GM12864 (cell line): ENCODE data around the gene NR3C2.

Experiments
- DNase-seq: peaks from one replicate; pipeline ENCODE4 v3.0.0-alpha.2; 2011; ENCODE audit warnings: low read depth
- H3K4me3 ChIP-seq: 2 replicates; pipeline ENCODE4 v1.5.1; 2011; ENCODE audit warnings: mild to moderate bottlenecking, low read depth, low read length, control low read depth
- TF ChIP-seq, protein P1 (sequence below): IDR thresholded peaks from 2 replicates; pipeline ENCODE4 v1.5.1; 2011; ENCODE audit warnings: low read depth, mild to moderate bottlenecking, moderate library complexity, low read length, control low read depth, inconsistent platforms; ENCODE audit errors: missing control alignments

Gene NR3C2

DNA sequence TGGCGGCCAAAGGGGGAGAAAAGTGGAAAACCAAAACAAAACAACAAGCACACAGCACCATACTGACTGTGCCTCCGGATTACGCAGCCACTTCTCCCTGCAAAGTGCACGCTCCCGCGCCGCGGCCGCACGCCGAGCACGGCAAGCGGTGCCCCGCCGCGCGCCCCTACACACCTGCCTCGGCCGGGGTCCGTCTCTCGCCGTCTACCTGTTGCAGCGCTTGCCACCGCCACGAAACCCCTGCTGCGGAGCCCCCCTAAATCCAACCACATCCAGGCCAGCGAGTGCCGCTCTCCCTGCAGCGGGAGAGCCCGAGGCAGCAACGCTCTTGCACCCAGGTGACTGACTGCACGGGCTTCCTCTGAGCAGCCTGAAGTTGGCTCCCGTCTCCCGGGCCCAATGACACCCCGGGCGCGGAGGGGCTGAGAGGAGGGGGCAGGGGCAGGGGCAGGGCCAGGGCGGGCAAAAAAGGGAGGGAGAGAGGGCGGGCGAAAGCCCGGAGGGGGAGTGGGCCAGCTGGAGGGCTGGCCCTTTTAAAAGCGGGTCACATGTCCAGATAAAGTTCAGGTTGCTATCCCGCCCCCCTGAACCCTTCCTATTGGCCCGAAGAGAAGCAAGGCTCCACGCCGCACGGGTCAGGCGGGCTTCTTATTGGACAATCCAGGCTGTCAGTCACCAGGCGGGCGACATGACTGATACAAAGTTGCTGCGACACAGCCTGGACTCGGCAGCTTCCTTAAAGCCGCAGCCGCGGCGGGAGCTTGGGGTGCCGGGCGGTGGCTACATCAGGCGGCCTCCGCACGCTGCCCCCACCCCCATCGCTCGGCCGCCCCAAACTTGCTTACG lies at the start of gene NR3C2:
TSS of gene NR3C2 (minus strand) at position 429 of the 846 bp plus-strand sequence.
- peak; percentile 96 for DNase-seq
- peak within 1 kb of the TSS; percentile 76 for H3K4me3 ChIP-seq
- TF ChIP-seq, protein P1, sequence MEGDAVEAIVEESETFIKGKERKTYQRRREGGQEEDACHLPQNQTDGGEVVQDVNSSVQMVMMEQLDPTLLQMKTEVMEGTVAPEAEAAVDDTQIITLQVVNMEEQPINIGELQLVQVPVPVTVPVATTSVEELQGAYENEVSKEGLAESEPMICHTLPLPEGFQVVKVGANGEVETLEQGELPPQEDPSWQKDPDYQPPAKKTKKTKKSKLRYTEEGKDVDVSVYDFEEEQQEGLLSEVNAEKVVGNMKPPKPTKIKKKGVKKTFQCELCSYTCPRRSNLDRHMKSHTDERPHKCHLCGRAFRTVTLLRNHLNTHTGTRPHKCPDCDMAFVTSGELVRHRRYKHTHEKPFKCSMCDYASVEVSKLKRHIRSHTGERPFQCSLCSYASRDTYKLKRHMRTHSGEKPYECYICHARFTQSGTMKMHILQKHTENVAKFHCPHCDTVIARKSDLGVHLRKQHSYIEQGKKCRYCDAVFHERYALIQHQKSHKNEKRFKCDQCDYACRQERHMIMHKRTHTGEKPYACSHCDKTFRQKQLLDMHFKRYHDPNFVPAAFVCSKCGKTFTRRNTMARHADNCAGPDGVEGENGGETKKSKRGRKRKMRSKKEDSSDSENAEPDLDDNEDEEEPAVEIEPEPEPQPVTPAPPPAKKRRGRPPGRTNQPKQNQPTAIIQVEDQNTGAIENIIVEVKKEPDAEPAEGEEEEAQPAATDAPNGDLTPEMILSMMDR = no peak

- no peak overlapping the region for H3K4me3 ChIP-seq
- TF ChIP-seq, protein P1 = no peak
- DNase-seq = no peak
Observed at GRCh38 chr4:148487181-148487580, 45.0 kb upstream of the NR3C2 start.

- TF ChIP-seq, protein P1 = no peak
- no peak for DNase-seq
- no peak overlapping the region for H3K4me3 ChIP-seq
Observed at GRCh38 chr4:148481636-148482035, 39.4 kb upstream of the NR3C2 start.

DNA sequence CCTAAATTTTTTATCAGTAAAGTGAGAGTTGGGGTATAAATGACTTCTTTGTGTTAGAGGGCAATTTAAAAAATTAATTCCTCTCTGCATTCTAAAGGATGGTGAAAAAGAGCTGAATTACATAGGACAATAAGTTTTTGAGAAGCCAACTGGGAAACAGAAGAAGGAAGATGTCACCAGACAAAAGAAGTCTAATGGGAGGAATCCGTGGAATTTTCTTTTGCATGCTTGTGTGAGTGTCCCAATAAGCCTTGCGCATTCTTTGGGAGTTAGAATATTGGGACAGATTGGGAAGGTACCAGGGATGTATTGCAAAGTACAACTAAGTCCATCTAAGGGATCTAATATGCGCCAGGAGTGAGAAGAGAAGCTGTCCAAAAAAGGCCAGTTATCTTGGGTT lies 35.1 kb upstream of the NR3C2 start:
- DNase-seq = no peak
- TF ChIP-seq, protein P1 = no peak
- H3K4me3 ChIP-seq = no peak overlapping the region

DNA sequence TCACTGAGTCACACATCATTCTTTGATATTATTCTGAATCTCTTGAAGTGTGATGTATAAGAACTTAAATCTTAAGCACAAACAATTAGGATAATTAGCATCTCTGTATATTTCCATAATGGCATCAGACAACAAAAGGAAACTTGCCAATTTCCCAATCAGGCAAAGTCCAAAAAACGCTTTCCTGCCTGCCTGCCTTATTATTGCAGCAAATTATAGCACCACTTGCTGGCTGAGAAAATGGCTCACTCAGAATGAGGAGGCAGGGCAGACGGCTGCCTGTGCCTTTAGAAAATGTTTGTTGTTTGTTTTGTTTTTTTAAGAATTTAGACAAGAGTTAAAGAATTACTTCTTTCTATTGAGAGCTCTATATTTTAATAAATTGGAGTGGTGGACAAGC lies 27.7 kb upstream of the NR3C2 start:
- TF ChIP-seq, protein P1 = no peak
- no peak overlapping the region for H3K4me3 ChIP-seq
- no peak for DNase-seq

GRCh38 chr4:148454835-148455234 lies 12.6 kb upstream of the NR3C2 start:
- DNase-seq = no peak
- TF ChIP-seq, protein P1 = no peak
- no peak overlapping the region for H3K4me3 ChIP-seq

GRCh38 chr4:148453833-148454232 lies 11.6 kb upstream of the NR3C2 start:
- TF ChIP-seq, protein P1 = no peak
- no peak overlapping the region for H3K4me3 ChIP-seq
- DNase-seq = no peak
